Testis (tissue), 2 donors: ENCODE results near the gene CCDC137.

Experiments
- POLR2A ChIP-seq: fragments of 450-650 bp; IDR thresholded peaks from one replicate; pipeline ENCODE4 v1.6.1; 2017; ENCODE audit warnings: antibody characterized with exemption, mild to moderate bottlenecking, moderate library complexity
- TF ChIP-seq, protein P1 (sequence below), 3 experiments: fragments of 450-650 bp in 2 of 3; fragments of 200-600 bp in 1 of 3; sonication (generic) in 1 of 3; IDR thresholded peaks; one replicate each; pipeline ENCODE4 v1.5.1; 2016 to 2019; ENCODE audit warnings: antibody characterized with exemption in 3 of 3, mild to moderate bottlenecking in 2 of 3, moderate library complexity in 1 of 3

DNA sequence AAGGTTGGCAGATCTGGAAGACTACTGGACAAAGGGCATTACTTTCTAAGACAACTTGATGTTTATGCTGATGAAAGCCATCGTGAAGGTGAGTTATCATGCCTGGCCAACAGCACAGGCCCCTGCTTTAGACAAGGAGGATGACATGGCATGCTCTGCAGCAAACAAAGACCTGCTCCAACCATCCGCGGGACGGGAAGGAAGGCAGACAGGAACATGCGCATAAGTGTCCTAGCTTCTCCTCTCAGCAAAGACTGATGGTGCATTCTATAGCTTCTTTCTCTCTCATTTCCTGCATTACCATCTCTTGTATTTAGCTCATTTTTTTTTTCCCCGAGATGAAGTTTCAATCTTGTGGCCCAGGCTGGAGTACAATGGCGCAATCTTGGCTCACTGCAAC, 35.1 kb upstream of the CCDC137 start:
- TF ChIP-seq, protein P1, sequence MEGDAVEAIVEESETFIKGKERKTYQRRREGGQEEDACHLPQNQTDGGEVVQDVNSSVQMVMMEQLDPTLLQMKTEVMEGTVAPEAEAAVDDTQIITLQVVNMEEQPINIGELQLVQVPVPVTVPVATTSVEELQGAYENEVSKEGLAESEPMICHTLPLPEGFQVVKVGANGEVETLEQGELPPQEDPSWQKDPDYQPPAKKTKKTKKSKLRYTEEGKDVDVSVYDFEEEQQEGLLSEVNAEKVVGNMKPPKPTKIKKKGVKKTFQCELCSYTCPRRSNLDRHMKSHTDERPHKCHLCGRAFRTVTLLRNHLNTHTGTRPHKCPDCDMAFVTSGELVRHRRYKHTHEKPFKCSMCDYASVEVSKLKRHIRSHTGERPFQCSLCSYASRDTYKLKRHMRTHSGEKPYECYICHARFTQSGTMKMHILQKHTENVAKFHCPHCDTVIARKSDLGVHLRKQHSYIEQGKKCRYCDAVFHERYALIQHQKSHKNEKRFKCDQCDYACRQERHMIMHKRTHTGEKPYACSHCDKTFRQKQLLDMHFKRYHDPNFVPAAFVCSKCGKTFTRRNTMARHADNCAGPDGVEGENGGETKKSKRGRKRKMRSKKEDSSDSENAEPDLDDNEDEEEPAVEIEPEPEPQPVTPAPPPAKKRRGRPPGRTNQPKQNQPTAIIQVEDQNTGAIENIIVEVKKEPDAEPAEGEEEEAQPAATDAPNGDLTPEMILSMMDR (IDR thresholded peaks at IDR 0.05), result no peak
- no peak for TF ChIP-seq POLR2A
